GM19452 (cell line): Measurements from ENCODE around the gene TTL.
"Not testable (repeated sequence)": the region's sequence is repeated elsewhere in the genome, so short reads cannot be mapped to it uniquely, and the experiment has no call there.

Source experiments
- ATAC-seq: cut with Tn5 transposase; IDR thresholded peaks from one replicate; pipeline ENCODE4 v1.9.1; 2021; ENCODE audit not compliant: unreplicated experiment

The TTL gene

DNA sequence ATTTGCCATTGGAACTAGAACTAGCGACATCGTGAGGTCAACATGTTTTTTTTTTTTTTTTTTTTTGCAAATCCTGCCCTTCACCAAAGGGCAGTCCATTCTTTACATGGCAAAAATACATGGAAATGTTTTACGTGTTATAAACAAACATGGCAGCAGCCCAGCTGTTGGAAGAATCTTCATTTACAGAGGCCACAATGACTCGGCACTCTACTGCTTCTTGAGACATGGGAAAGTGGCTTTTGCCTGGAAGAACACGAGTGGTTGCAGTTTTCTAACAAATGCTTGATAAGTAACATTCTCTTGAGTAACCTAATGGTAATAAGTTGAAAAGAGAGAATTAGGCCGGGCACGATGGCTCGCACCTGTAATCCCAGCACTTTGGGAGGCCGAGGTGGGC is 37.5 kb downstream of the TTL start:
- ATAC-seq, result no peak

DNA sequence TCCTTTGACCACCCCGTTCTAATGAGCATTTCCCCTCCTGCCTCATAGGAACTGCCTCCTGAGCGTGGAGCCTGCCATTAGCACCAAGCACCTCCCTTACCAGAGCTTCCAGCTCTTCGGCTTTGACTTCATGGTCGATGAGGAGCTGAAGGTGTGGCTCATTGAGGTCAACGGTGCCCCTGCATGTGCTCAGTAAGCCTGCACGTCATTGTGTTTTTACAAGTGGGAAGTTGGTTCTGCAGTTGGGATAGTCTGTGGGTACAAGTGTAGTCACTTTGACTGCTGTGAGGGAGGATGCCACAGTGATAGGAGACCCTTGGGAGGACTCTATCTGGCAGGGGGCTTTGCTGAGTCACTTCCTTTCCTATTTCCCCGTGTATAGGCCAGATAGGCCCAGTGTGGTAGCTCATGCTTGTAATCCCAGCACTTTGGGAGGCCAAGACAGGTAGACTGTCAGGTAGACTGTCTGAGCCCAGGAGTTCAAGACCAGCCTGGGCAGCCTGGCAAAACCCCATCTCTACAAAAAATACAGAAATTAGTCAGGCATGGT is 38.4 kb downstream of the TTL start:
- ATAC-seq, result no peak

DNA sequence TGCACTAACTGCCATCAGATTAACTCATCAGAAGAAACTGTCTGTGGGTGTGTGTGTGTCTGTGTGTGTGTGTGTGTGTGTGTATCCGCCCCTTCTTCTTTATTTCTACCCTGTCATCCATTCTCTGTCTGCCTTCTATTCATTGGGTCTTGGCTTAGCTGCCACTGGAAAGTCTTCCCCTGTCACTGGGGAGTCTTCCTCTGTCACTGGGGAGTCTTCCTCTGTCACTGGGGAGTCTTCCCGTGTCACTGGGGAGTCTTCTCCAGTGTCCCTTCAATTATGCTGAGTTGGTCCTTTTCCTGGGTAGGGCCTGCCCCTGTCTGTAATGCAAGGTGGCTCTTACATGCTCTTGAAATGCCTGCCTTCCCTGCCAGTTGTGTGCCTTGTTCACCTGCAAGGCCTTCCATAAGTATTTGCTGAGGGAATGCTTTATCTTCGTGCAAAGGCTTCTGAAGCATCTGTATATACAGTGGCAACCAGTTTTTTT is 41.4 kb downstream of the TTL start:
- ATAC-seq, result no peak

DNA sequence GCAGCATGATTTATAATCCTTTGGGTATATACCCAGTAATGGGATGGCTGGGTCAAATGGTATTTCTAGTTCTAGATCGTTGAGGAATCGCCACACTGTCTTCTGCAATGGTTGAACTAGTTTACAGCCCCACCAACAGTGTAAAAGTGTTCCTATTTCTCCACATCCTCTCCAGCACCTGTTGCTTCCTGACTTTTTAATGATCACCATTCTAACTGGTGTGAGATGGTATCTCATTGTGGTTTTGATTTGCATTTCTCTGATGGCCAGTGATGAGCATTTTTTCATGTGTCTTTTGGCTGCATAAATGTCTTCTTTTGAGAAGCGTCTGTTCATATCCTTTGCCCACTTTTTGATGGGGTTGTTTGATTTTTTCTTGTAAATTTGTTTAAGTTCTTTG is 42.3 kb downstream of the TTL start:
- not testable (repeated sequence) for ATAC-seq

DNA sequence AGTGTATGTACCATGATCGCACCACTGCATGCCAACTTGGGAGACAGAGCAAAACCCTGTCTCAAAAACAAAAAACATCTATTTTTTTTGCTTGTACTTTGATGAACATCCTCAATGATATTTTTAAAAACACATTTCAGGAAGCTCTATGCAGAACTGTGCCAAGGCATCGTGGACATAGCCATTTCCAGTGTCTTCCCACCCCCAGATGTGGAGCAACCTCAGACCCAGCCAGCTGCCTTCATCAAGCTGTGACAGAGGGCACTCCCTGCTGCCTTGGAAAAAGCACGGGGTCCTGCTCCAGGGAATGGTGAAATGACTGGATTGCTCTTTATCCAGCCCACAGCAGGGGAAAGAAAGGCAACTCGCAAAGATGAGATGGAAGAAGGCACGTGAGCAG is 46.6 kb downstream of the TTL start:
- ATAC-seq, result no peak

DNA sequence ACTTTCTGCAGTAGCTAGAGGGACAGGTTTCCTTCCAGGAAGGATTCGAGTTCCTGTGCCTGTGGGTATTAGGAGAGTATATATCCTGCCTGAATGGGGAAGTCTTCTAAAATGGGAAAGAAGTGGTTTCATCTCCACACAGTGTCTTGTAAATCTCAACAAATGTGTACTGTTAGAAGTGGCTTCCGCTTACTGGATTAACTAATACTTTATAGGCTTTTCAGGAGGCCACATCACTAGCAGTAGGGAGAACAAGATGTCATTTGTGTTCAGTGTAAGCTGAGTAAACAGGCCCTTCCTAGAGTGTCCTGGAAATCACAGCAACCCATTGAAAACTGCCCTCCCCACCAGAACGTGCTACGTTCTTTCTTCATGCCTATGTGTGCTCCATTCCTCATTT is 47.8 kb downstream of the TTL start:
- no peak for ATAC-seq

DNA sequence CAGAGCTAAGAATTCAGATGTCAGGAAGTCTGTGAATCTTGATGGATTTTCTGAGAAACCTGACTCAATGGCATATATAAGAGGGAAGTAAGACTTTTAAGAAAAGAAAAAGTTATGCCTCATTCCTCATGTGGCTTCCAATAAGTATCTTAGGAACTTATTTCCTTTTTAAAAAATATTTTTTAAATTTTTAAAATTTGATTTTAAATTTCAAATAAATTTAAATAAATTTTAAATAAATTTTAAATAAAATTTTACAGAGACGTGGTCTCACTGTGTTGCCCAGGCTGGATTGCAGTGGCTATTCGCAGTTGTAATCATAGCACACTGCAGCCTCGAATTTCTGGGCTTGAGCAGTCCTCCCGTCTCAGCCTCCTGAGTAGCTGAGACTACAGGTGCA is 48.8 kb downstream of the TTL start:
- no peak for ATAC-seq

DNA sequence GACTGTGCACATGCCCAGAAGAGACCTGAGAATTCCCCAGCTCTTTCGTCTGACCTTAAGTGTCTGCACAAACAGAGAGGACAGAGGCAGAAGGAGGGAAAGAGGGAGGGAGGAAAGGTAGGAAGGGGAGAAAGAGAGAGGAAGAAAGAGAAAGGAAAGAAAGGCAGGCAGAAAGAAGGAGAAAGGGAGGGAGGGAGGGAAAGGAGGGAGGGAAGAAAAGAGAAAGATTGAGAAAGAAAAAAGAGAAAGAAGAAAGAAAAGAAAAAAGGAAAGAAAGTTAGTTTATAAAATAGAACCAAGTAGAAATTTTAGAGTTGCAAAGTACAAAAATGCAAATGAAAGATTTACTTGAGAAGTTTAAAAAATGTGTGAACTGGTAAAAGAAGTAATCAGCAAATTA is 52.9 kb downstream of the TTL start:
- no peak for ATAC-seq

DNA sequence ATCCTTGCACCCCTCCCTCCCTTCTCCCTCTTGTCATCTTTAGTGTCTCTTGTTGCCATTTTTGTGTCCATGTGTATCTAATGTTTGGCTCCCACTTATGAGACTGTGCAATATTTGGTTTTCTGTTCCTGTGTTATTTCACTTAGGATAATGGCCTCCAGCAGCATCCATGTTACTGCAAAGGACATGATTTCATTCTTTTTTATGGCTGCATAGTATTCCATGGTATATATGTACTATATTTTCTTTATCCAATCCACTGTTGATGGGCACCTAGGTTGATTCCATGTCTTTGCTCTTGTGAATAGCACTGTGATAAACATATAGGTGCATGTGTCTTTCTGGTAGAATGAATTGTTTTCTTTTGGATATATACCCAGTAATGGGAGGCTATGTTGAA is 54.7 kb downstream of the TTL start:
- ATAC-seq, result not testable (repeated sequence)

DNA sequence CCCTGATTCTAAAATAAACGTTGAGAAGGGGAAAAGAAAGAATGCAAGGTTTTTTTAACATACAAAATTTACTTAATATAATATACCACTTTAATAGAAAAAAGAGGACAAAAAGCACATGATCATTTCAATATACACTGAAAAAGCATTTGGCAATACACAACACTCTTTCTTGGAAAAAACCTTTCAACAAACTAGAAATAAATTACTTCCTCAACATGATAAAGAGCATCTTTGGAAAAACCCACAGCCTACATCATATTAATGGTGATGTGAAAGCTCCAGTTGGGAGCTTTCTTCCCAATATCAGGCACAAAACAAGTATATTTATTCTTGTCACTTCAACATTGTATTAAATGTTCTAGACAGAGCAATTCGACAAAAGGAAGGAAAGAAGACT is 57.4 kb downstream of the TTL start:
- no peak for ATAC-seq

DNA sequence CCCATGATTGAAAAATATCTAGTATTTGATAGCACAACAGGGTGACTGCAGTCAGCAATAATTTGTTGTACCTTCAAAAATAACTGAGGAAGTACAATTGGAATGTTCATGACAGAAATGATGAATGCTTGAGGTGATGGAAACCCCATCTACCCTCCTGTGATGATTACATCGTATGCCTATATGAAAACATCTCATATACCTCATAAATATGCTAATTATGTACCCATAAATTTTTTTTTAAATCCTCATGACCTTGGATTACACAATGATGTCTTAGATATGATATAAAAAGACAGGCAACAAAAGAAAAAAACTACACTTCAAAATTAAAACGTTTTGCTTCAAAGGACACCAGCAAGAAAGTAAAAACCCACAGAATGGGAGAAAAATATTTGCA is 59.0 kb downstream of the TTL start:
- no peak for ATAC-seq

DNA sequence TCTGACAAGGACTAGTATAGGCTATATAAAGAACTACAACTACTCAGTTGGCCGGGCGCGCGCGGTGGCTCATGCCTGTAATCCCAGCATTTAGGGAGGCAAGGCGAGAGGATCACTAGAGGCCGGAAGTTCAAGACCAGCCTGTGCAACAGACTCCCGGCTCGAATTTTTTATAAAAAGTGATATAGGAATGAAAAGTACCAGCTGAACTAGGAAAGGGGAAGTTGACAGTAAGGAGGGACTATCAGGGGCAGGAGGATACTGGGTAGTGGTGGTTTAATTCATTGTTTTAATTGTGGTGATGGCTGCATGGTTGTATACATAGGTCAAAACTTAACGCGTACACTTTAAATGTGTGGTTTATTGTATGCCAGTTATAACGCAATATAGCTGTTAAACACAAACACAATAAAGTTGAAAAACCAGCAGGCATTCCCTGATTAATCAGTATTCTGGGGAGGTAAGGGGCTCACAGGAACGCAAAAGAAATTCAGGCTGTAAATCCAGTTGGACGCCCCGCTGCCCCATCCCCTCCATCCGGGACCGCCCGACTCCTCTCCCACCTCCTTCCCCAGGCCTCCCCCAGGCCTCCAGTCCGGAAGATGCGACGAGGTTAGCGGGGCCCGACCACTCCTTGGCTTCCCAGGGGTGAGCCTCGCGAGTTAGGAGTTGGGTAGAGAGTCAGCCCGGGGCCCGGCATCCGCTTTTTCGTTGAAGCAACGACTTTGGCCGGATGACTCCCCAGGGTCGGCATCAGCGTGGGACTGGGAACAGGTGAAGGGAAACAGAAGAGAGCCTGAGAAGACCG is 59.6 kb downstream of the TTL start:
- peak; percentile 56 for ATAC-seq

DNA sequence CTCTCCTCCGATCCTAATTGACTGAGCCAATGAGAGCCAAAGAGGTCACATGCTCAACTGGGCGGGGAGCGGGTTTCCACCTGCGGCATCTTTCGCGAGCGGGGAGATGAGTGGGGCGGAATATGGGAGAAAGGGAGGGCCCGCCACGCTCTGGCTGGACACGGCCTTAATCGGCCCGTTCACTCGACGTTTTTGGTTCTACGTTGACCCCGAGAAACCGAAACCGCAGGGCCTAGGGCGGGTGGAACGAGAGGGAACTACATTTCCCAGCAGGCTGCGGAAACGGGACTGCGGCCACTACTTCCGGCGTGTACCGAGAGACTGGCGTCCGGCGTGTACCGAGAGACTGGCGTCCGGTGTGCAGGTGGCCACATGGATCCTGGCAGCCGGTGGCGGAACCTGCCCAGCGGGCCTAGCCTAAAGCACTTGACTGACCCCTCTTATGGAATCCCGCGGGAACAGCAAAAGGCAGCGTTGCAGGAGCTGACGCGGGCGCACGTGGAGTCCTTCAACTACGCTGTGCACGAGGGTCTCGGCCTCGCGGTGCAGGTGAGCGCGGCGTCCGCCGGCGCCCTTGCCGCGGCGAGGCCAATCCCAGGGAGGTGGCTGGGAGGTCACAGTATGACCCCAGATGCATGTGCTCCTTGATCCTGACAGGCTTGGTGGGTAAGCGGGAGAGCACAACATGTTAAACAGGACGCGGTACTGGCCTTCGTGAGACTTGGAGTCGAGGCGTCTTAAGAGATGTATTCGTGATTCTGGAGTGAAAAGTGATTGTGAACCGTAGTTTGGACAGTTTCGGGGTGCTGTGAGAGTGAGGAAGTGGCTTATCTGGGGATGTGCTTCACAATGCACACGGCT is 60.4 kb downstream of the TTL start, which contains the start of gene POLR1B:
POLR1B (plus strand) TSS at position 343 of the 861 bp plus-strand sequence; CDS start at position 373, 30 bp downstream.
- peak; percentile 78 for ATAC-seq

DNA sequence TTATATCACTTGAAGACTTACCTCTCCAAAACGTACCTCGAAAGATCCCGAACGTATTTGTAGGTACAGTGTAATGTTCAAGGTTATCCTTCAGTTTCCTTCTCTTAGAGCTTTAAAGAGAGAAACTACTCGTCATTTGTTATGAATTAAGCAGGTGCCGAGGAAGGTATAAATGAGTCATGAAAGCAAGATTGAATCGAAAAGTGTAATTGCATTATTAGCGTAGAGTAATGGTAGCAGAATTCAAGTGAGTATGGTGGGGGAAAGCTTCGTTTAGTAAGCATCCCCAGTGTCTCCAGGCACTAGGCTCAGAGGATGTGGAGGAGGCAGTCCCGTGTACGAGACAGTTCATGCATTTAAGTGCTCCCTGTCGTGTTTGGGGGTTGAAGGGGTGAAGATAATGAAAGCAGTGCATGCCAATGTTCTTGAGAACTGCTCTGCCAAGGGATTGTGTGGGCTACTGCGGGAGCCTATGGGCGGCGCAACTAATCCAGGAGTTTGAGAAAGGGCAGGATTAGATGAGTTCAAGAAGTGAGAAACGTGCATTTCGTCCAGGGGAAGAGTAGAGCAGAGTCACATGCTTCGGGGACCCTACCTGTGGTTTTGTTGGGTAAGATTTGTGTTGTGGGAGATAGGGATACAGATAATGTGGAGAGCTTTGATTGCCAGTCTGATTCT is 61.2 kb downstream of the TTL start:
- ATAC-seq, result peak; percentile 2

DNA sequence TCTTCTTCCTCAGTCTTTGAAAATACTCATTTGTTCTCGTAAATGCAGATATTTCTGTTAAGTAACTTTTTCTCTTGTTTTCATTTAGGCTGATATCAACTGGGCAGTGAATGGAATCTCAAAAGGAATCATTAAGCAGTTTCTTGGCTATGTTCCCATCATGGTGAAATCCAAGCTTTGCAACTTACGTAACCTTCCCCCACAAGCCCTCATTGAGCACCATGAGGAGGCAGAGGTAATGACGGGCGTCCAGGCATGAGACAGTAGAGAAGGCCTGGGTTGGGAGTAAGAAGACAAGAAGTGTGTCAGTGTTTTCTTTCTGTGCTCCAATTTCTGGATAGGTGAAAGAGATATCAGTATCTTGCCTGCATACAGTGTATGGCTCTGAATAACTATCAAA is 65.4 kb downstream of the TTL start:
- ATAC-seq, result no peak

DNA sequence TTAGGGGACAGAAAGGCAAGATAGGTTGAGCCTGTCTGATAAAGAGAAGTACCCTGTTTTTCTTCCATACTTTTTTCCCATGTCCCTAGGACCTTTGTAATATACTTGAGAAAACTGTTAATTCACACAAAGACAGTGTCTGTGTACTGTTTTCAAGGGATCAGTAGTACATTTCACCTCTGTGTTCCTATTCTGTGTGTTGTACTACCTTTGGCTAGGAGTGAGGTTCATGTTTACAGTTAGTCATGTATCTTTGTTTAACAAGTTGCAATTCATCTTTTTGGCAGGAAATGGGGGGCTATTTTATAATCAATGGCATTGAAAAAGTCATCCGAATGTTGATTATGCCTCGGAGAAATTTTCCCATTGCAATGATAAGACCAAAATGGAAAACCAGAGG is 67.0 kb downstream of the TTL start:
- no peak for ATAC-seq

DNA sequence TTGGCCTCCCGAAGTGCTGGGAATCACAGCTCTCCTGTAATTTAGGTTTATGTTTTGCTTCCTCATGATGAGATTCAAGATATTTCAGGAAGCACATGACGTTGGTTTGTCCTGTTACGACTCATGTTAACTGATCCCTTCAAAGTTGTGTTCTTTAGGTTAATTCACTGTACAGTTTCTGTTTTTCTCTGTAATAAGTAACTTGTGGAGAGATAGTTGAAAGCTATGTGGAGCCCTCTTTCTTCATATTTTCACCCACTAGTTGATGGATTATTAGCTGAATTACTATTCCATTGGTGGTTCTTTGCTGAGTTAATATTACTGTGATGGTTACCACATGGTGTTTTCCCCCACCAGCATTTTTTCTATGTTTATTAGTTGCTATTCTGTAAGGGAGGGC is 84.1 kb downstream of the TTL start:
- peak; percentile 76 for ATAC-seq

DNA sequence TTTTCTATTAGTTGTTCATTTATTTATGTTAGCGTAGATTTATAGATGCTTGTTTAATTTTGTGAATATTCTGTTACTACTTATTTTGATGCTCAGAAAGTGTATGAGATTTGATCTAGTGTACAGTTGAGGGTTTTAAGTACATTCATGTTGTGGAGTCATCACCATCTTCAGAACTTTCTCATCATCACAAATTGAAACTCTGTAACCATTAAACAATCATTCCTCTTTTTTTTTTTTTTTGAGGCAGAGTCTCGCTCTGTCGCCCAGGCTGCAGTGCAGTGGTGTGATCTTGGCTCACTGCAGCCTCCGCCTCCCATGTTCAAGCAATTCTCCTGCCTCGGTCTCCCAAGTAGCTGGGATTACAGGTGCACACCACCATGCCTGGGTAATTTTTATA is 84.6 kb downstream of the TTL start:
- ATAC-seq, result peak; percentile 39

DNA sequence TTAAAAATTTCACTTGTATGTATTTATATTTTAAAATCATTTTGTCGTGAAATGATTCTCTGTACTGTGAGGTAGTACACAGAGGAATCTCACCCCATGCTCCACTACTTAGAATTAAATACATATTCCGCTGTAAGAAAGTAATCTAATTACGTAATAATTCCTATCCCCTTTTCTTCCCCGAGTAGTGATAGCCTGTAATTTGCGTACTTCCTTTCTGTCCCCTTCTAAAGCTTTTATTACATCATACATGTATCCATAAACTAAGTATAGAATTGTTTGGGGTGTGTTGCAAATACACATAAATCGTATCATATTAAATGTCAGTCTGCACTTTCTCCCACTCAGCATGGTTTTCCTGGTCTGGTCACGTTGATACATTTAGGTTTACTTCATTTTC is 90.0 kb downstream of the TTL start:
- ATAC-seq, result no peak

DNA sequence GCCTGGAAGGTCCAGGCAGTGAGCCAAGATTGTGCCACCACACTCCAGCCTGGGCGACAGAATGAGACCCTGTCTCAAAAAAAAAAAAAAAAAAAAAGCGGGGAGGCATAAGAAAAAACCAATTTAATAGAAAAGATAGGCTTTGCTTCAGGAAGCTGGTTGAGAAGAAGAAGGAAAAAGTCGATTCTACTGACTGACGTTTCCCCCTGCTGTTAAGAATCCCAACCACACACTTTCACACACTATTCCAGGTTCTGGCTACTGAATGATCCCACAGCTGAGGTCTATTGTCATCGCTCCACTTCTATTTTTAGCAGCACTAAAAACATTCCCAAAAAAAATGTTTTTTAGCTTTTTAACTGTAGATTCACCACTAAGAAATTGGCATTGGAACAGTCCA is 95.8 kb downstream of the TTL start:
- no peak for ATAC-seq

DNA sequence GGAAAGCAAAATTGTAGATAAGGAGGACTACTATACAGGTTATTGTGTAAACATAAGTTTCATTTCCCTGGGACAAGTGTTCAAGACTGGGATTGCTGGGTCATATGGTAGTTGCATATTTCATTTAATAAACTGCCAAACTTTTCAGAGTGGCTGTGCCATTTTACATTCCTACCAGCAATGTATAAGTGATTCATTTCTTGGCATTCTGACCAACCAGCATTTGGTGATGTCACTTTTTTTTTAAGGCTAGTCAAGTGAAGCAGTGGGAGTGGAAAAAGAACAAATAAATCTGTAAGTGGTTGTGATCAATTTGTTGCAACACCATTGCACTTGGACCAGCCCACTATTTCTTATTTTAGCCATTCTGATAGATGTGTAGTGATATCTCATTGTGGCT is 97.3 kb downstream of the TTL start:
- no peak for ATAC-seq
